PC-3 (cell line): ENCODE measurements around the gene VPS37C.

Experiments
- CTCF ChIP-seq: fragments of 300-600 bp; sonication (generic); conservative IDR thresholded peaks from 2 replicates; pipeline ENCODE4 v1.5.1; 2017; ENCODE audit warnings: antibody characterized with exemption, low read depth, mild to moderate bottlenecking, low read length
- EZH2 ChIP-seq: fragments of 300-600 bp; sonication (generic); IDR thresholded peaks from one replicate; pipeline ENCODE4 v1.6.1; 2017; ENCODE audit warnings: antibody characterized with exemption, mild to moderate bottlenecking, low read length; ENCODE audit not compliant: unreplicated experiment
- EZH2phosphoT487 ChIP-seq: fragments of 300-600 bp; sonication (generic); IDR thresholded peaks from 2 replicates; pipeline ENCODE4 v1.6.1; 2018; ENCODE audit warnings: mild to moderate bottlenecking, antibody characterized with exemption, low read length, borderline replicate concordance

GRCh38 chr11:61131586-61131985, 29.6 kb downstream of the VPS37C start:
- no peak for TF ChIP-seq CTCF
- TF ChIP-seq EZH2phosphoT487 = no peak
- TF ChIP-seq EZH2 = no peak
